HG02678 (cell line): Measurements from ENCODE around the gene SPRY1.

Source experiments
- ATAC-seq: cut with Tn5 transposase; IDR thresholded peaks from one replicate; pipeline ENCODE4 v1.9.1; 2021; ENCODE audit warnings: mild to moderate bottlenecking, moderate library complexity; ENCODE audit not compliant: unreplicated experiment

SPRY1 gene

GRCh38 chr4:123438031-123438430, 41.4 kb downstream of the SPRY1 start:
- no peak for ATAC-seq

DNA sequence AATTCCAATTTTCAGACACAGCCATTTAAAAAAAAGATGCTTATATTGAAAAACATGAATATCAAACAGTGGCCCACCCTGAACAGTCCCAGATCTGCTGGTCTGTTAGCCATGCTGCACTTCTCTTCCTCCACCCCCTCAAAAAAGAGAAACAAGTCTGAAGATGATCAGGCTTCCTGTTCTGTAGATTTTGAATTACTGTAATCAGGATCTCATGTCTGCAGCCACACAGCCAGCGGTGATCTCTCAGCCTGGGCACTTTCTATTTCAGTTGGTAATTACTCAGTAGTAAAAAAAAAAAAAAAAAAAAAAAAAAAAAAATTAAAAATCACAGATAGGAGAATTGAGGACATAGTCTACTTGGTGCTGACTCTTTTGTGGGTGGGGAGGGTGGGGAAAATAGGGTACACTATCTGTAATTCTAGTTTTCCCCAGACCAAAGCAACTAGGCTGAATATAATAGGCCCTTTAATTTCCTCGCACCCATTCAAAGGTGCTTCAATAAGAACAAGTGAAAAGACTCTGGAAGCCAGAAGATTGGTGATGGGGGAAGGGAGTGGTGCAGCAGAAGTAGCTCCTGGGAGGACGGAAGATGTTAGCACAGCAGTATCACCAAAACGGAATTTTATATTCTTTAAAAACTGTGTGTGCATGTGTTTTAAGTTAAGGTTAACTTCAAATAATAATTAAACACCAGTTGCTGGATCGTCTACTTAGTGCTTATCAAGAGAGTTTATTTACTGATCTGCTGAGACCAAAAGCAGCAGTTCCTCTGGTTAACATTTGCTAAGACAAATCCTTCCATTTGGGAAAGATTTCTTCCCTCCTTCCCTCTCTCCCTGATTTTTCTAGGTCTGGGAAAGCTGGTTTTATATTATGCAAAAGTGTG, 47.0 kb downstream of the SPRY1 start:
- ATAC-seq, result peak; percentile 62

GRCh38 chr4:123444290-123444731, 47.7 kb downstream of the SPRY1 start:
- ATAC-seq, result peak; percentile 91

DNA sequence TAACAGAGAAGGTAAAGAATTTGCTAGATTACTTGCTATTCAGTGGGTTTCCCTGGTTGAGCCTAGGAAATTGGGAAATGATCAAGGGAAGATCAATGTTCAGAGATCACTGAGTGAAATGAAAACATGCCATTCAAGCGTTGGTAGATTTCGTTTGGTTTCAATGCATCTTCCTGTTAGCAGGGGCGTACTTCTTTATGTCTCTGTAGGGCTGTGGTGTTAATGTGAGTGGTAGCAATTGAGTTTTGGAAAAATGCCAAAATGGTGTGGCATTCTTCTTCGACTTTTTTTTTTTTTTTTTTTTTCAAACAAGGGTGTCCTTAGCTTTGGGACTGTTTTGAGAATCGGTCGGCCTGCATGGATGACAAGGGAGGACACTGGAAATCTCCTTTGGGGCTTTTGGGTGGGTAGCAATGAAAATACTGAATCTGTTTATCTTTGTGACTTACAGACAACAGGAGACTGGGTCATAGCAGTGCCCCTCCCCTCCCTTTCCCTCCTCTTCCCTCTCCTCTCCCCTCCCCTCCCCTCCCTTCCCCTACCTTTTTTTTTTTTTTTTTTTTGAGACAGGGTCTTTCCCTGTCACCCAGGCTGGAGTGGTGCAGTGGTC, 50.4 kb downstream of the SPRY1 start:
- ATAC-seq, result no peak

DNA sequence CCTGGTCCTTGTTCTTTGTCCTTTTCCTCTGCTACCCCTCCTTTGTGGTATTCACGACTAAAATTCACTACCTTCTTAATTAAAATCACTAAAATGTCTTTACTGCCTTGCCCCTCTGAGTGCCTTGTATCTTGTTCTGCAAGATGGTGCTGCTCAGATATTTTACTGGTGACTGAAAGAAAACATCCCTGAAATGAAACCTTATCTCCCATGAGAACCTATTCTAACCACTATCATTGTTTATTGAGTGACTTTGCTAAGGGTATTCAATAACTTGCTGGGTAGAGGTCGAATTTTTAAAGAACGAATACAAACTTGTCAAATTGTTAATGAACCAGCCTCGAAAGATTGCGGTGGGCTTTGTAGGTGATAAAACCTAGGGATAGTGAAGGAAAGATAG, 52.8 kb downstream of the SPRY1 start:
- no peak for ATAC-seq

DNA sequence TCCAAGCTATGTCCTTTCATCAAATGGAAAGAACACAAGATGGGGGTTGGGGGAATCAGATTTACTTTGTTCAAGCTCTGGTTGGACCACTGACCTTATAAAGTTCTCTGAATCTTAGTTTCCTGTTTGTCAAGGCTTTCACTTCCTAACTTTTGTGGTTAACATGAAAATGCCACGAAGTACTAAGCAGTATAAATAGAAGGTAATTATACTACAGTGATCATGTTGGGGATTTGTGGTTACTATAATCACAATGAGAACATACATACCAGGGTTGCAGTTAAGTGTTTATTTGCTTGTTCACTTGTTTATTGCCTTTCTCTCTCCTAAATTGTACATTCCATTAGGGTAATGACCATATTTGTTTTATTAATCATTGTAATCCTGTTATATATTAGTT, 53.2 kb downstream of the SPRY1 start:
- ATAC-seq, result peak; percentile 87

- ATAC-seq, result no peak
Observed at GRCh38 chr4:123450393-123450792, 53.8 kb downstream of the SPRY1 start.

DNA sequence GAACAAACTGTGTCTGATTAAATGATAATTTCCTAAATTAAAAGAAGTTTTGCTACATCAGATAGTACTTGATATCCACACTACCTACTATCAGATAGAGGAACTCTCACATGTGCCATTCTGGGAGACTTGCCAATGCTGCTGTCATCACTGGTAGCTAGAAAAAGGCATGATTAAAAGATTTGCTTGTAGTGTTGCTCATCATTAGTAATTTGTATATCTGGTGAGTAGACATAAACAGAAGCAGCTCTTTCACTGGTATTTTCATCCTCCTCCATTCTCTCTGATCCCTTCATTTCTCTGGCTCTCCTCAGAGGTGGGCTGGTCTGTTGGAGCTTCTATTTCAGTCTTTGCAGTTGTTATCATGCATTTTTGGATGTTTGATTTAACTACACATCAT, 56.0 kb downstream of the SPRY1 start:
- ATAC-seq, result no peak

GRCh38 chr4:123453061-123453680, 56.6 kb downstream of the SPRY1 start:
- no peak for ATAC-seq
